Measurements from ENCODE around the gene ORM2. TPM values are rescaled to one million over a fixed set of nuclear protein-coding genes. Genes with fewer than 3 reads are reported as not detected.

Gene ORM2
- total and polyA plus RNA-seq, 2 experiments from 2014 or later = 0.76 TPM

- Histone ChIP-seq H3K4me1 (ENCODE audit: insufficient read depth) (no peaks in the 10 kb centered on the region), H3K27me3 (ENCODE audit: insufficient read depth) (no peaks in the 10 kb centered on the region), H3F3A (replicated peaks; ENCODE audit: low read depth) (0 out of 2 replicates have a peak, but pooled peaks cover 4% of the 10 kb centered on the region), H3K79me2 (replicated peaks; ENCODE audit: insufficient read depth) (no peaks in the 10 kb centered on the region), H4K20me1 (replicated peaks; ENCODE audit: insufficient read depth) (no peaks in the 10 kb centered on the region), H3K4me3 (no peak overlapping the region), H3K27ac (ENCODE audit: low read depth) (no peak overlapping the region), H3K9me2 (ENCODE audit: insufficient read depth) (no peaks in the 10 kb centered on the region), H3K4me2 (no peak overlapping the region), H3K36me3 (ENCODE audit: insufficient read depth) (no peaks in the 10 kb centered on the region), H2AFZ (no peak overlapping the region)
- no peak for TF ChIP-seq ZNF462 (CRISPR knock-in tag; IDR thresholded peaks at IDR 0.05)
- no peak for TF ChIP-seq STAT1 (IDR thresholded peaks at IDR 0.05; ENCODE audit: unreplicated experiment)
- TF ChIP-seq ZNF331 (CRISPR knock-in tag; IDR thresholded peaks at IDR 0.05; ENCODE audit: low read depth) = no peak
- TF ChIP-seq EZH2phosphoT487 (IDR thresholded peaks at IDR 0.05; ENCODE audit: unreplicated experiment) = no peak
- no peak for TF ChIP-seq NANOG (IDR thresholded peaks at IDR 0.05; ENCODE audit: borderline replicate concordance)
- TF ChIP-seq, protein P1, sequence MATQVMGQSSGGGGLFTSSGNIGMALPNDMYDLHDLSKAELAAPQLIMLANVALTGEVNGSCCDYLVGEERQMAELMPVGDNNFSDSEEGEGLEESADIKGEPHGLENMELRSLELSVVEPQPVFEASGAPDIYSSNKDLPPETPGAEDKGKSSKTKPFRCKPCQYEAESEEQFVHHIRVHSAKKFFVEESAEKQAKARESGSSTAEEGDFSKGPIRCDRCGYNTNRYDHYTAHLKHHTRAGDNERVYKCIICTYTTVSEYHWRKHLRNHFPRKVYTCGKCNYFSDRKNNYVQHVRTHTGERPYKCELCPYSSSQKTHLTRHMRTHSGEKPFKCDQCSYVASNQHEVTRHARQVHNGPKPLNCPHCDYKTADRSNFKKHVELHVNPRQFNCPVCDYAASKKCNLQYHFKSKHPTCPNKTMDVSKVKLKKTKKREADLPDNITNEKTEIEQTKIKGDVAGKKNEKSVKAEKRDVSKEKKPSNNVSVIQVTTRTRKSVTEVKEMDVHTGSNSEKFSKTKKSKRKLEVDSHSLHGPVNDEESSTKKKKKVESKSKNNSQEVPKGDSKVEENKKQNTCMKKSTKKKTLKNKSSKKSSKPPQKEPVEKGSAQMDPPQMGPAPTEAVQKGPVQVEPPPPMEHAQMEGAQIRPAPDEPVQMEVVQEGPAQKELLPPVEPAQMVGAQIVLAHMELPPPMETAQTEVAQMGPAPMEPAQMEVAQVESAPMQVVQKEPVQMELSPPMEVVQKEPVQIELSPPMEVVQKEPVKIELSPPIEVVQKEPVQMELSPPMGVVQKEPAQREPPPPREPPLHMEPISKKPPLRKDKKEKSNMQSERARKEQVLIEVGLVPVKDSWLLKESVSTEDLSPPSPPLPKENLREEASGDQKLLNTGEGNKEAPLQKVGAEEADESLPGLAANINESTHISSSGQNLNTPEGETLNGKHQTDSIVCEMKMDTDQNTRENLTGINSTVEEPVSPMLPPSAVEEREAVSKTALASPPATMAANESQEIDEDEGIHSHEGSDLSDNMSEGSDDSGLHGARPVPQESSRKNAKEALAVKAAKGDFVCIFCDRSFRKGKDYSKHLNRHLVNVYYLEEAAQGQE (IDR thresholded peaks at IDR 0.05; ENCODE audit: unreplicated experiment) = no peak
- TF ChIP-seq POLR2AphosphoS5 (IDR thresholded peaks at IDR 0.05; ENCODE audit: low read depth) = no peak
- no peak for TF ChIP-seq CREB1 (CRISPR knock-in tag; IDR thresholded peaks at IDR 0.05; ENCODE audit: low read depth)
- no peak for TF ChIP-seq EZH2 (IDR thresholded peaks at IDR 0.05; ENCODE audit: low read depth, unreplicated experiment)
- no peak for TF ChIP-seq JUNB (IDR thresholded peaks at IDR 0.05; ENCODE audit: unreplicated experiment)
- TF ChIP-seq ETS1 (IDR thresholded peaks at IDR 0.05) = no peak
- TF ChIP-seq, protein P2, sequence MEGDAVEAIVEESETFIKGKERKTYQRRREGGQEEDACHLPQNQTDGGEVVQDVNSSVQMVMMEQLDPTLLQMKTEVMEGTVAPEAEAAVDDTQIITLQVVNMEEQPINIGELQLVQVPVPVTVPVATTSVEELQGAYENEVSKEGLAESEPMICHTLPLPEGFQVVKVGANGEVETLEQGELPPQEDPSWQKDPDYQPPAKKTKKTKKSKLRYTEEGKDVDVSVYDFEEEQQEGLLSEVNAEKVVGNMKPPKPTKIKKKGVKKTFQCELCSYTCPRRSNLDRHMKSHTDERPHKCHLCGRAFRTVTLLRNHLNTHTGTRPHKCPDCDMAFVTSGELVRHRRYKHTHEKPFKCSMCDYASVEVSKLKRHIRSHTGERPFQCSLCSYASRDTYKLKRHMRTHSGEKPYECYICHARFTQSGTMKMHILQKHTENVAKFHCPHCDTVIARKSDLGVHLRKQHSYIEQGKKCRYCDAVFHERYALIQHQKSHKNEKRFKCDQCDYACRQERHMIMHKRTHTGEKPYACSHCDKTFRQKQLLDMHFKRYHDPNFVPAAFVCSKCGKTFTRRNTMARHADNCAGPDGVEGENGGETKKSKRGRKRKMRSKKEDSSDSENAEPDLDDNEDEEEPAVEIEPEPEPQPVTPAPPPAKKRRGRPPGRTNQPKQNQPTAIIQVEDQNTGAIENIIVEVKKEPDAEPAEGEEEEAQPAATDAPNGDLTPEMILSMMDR (conservative IDR thresholded peaks at IDR 0.05; ENCODE audit: low read depth in 2 of 2) = no peak
- no peak for TF ChIP-seq ZNF114 (CRISPR knock-in tag; IDR thresholded peaks at IDR 0.05)
- Mint-ChIP-seq H3K27me3 (ENCODE audit: insufficient read depth, low read depth, poor library complexity) (peaks cover 15% of the 10 kb centered on the region), H3K36me3 (ENCODE audit: low read depth) (peaks cover 60% of the 10 kb centered on the region), H3K9me3 (0 out of 3 replicates have a peak, but pooled peaks cover 6% of the 10 kb centered on the region), H3K27ac (no peak overlapping the region), H3K4me1 (peaks cover 6% of the 10 kb centered on the region), H3K4me3 (no peak overlapping the region)
- DNase-seq (ENCODE audit: low spot score) (no peak), ATAC-seq (no peak)
These were observed 6.5 kb downstream of the ORM2 start for GRCh38 chr9:114336157-114336556.
